Fibroblast of lung (primary cell): ENCODE measurements around the gene WDR7.

Experiments
- CTCF ChIP-seq, 2 donors: IDR thresholded peaks in 1 of 2; conservative IDR thresholded peaks in 1 of 2; 1 replicate in 1 of 2; 2 replicates in 1 of 2; pipeline ENCODE4 v1.5.1; 2011 to 2012; ENCODE audit warnings: low read length in 2 of 2, control low read depth in 1 of 2, inconsistent platforms in 1 of 2, low read depth in 1 of 2, mild to moderate bottlenecking in 1 of 2
- EZH2 ChIP-seq: IDR thresholded peaks from 2 replicates; pipeline ENCODE4 v1.5.1; 2012; ENCODE audit warnings: low read length, control low read depth, mild to moderate bottlenecking; ENCODE audit errors: missing control alignments

- no peak for TF ChIP-seq CTCF (conservative IDR thresholded peaks at IDR 0.05 in 1 of 2, IDR thresholded peaks at IDR 0.05 in 1 of 2; ENCODE audit: low read depth in 1 of 2, low read length in 2 of 2)
- TF ChIP-seq EZH2, result no peak
Observed at GRCh38 chr18:56639104-56639381, 12.1 kb upstream of the WDR7 start.
